DMS114 treated with DMSO at 0.1 percent for 48 hours (cell line): ENCODE measurements around the gene TM4SF5.

Source experiments
- DNase-seq: peaks from one replicate; lab custom pipeline; 2025; ENCODE audit not compliant: unreplicated experiment; lab: John Stamatoyannopoulos, UW

Gene TM4SF5

DNA sequence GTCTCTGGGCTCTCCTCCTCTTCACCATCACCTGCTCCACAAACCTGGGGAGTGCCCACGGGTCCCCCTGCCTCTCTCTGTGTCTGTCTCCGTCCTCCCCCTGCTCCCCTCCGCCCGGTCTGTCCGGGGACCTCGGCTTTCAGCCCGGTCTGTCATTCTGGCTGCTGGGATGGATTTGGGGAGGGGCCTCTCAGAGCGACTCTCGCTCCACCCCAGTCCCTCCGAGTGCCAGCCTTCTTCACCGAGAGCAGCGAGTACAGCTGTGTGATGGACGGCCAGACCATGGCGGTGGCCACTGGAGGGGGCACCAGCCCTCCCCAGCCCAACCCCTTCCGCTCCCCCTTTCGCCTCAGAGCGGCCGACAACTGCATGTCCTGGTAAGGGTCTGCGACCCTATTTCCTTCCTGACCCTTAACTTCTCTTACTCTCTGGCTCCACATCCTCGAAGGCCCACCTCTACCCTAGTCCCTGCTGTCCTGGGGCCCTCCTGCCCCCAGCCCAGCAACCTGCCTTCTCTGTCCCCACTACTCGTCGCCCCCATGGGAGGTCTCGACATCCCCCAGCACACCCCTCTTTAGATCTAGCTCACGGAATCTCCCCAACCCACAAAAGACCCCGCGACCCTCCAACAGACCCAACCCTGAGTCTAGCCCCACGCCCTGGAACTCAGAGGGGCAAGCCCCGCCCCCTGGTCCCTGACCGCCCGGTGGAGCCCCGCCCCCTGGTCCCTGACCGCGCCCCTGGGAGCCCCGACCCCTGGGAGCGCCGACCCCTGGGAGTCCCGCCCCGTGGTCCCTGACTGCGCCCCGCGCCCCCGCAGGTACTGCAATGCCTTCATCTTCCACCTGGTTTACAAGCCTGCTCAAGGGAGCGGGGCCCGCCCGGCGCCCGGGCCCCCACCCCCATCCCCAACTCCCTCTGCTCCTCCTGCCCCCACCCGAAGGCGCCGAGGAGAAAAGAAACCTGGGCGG lies 26.4 kb upstream of the TM4SF5 start:
- DNase-seq: no peak

DNA sequence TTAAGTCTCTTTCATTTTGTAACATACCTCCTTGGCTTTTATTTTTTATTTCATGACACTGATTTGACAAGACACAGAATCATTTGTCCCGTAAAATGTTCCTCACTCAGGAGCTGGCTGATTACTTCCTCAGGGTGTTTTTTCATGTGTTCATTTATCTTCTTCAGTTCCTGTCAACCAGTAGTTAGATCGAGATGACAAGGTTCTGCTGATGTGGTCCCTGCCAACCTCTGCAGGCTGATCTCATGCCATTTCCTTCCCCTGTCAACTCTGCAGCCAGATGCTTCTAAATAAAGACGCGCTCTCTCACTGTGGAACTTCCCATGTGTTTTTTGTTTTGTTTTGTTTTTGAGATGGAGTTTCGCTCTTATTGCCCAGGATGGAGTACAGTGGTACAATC lies 23.8 kb upstream of the TM4SF5 start:
- no peak for DNase-seq

DNA sequence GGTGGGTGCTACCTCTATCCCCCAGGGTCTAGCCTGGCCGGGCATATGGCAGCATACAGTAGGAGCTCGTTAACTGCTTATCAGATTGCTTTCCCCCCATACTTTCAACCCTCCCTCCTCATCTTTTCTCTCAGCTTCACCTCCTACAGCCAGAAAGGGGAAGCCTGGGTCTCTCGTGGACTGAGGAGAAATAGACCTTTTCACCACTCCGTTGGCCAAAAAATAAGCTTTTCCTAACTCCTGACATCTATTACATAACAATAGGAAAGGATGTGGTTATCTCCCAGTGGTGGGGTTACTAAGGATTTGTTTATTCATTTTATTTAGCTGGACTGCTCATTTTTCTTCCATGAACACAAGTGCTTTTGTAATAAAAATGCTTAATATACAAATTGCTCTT lies 23.0 kb upstream of the TM4SF5 start:
- DNase-seq: no peak

DNA sequence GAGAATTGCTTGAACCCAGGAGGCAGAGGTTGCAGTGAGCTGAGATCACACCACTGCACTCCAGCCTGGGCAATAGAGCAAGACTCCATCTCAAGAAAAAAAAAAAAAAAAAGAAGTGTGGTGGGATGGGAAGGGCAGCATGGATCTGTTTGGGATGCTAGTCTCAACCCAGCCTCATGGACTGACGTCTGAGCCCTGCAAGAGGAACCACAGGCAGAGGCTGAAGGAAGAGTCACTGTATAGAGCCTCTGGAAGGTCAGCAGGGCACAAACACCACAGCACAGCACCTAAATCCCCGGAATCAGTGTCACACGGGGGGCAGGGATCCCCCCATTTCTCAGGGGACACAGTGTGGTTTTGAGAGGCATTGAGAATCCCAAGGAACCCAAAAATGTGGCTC lies 21.1 kb upstream of the TM4SF5 start:
- no peak for DNase-seq

DNA sequence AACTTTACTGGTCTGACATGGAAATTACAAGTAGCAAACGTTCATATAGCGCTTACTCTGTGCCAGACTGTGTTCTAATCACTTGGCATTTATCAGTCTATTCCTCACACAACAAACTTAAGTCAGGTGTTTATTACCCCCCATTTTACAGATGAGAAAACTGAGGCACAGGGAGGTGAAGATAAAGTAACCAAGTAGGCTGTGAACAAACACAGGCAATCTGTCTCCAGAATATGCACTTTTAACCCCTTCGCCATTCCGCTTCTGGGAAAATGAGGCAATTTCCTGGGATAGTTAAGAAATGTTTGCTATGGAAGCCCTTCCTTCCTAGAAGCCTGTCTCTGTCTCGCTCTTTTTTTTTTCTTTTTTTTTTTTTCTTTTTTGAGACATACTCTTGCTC lies 19.8 kb upstream of the TM4SF5 start:
- DNase-seq: no peak

DNA sequence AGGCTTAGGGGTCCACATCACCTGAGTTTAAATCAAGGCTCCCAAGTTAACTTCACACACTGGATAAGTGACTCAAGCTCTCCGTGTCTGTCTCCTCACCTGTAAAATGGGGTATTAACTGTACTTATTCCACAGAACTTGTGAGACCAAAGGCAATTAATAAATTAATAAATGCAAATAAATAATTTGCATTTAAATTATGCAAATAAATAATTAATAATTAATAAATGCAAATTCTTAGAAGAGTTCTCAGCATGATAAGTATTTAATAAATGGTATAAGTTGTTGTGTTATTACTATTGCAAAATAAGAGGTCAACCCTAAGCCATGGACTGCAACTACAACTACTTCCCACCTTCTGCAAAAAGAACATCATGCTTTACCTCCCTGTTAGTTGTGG lies 18.3 kb upstream of the TM4SF5 start:
- no peak for DNase-seq

DNA sequence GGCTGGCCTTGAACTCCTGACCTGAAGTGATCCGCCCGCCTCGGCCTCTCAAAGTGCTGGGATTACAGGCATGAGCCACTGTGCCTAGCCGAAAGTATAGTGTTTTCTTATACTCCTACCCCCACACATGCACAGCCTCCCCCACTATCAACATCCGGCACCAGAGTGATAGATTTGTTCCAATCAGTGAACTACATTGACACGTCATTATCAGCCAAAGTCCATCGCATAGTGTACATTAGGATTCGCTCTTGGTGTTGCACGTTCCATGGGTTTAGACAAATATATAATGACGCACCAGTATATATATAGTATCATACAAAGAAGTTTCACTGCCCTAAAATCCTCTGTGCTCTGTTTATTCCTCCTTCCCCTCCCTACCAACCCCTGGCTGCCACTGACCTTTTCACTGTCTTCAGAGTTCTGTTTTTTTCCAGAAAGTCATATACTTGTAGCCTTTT lies 11.9 kb upstream of the TM4SF5 start:
- no peak for DNase-seq

DNA sequence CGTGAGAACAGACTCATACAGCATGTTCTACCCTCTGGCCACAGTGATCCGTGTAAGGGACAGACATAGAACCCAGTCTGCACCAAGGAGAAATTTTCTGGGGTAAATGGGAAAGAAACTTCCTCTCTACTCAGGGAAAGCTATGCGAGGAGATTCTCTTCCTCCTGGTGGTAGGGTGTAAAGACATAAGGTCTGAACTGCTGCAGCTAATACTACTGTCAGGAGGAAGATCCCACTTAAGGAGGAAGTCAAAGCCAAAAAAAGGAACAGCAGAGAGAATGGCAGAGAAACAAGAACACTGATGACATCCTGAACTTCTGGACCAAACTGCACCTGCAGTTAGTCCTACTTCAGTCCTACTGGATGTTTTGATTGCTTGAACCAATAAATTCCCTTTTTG lies 7.1 kb upstream of the TM4SF5 start:
- DNase-seq: no peak

GRCh38 chr17:4766201-4766600 lies 5.5 kb upstream of the TM4SF5 start:
- DNase-seq: no peak

DNA sequence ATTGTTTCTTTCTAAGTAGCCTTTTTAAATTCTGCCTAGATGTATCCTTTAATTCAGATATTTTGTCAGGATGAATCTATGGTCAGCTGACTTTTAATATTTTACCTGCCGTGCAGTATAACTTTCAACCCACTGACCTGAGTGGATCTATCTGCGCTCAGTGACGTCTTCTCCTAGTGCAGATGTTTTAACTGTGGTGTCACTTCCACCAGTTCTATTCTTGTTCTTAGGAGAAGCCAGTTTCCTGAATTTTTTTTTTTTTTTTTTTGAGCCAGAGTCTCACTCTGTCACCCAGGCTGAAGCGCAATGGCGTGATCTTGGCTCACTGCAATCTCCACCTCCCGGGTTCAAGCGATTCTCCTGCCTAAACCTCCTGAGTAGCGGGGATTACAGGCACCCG lies 5.0 kb upstream of the TM4SF5 start:
- no peak for DNase-seq

DNA sequence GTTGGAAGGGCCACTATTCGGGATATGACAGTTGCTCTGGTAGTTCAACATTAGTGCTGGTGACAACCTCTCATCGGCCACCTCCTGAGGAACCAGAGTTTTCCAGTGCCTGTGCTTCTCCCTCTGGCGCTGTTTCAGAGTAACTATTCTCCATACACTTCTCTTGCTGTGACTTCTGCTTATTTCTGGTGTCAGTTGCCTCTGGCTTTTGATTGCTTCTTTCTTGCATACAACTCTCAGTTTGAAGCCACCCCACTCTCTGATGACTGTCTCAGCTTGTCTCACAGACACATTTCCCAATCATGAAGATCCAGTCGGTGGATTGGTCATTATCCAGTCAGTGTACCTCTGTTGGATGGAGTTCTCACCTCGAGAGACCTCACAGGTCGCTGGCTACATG lies 3.4 kb upstream of the TM4SF5 start:
- DNase-seq: no peak

- no peak for DNase-seq
Measured at GRCh38 chr17:4769628-4770027, 2.1 kb upstream of the TM4SF5 start.

DNA sequence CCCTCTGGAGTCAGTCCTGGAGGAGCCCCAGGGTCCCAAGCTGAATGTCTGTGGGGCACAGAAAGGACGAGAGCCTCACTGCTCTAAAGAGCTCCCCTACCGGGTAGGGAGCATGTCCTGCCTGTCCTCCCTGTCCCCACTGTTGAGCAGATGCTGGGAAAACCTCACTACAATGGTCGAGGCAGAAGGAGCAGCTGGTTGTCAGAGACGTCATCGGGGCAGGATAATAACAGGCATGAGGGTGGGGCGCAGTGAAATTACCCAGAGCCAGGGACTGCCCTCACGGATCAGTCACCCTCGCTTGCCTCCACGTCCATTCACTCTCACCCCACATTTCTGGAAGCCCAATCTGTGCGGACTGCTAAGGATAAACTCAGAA lies 538 bp downstream of the TM4SF5 start:
- no peak for DNase-seq

- DNase-seq: no peak
Measured at GRCh38 chr17:4777969-4778760, 6.5 kb downstream of the TM4SF5 start.

DNA sequence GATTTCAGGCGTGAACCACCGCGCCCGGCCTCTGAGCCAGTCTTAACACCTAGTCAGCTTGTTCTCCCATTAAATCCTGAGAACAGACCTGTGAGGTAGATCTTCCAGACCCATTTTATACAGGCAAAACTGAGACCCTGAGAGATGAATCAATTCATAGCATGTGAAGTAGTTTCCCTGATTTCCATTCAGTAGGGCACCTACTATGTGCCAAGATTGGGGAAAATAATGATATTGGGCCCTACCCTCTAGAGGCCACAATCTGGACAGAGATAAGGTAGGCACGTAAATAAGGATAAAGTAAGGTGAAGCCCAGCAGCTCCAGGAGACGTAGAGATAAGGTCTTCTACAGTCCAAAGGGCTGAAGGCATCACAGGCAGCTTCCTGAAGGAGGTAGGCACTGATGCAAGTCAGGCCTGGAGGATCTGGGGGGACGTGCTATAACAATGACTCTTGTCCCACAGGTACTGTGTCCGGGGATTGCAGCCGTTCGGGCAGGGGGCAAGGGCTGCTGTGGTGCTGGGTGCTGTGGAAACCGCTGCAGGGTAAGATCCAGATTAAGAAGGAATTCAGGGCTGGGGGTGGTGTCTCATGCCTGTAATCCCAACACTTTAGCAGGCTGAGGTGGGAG lies 8.8 kb downstream of the TM4SF5 start:
- DNase-seq: no peak

DNA sequence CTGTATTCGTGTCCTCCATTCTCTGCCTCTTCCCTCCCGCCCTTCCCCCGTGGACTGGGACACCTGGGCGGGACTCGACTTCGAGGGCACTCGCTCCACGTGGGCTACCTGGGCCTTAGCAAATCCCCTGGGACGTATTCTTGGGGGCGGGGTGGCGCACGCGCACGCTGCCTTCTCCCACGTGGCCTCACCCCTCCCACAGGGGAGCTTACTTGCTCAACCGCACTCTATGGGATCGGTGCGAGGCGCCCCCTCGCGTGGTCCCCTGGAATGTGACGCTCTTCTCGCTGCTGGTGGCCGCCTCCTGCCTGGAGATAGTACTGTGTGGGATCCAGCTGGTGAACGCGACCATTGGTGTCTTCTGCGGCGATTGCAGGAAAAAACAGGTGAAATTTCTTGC lies 11.0 kb downstream of the TM4SF5 start:
- no peak for DNase-seq

- DNase-seq: no peak
Measured at GRCh38 chr17:4785311-4786105, 13.8 kb downstream of the TM4SF5 start.

DNA sequence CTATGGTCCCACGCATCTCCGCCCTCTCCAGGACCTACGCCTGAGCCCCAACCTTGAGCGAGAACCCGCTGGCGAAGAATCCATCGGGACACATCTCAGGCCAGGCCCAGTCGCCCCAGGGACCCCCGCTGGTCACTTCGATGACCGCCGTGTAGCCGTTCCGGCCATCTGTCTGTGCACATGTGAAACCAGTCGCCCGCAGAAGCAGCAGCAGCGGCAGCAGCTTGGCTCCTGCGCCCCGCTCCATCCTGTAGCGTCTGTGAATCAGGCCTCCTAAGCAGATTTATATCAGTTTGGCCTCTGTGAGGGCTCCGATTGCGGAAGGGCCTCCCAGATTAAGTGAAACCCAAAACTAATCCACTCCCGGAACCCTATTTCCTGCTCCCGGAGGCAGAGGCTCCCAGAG lies 14.4 kb downstream of the TM4SF5 start, which contains the start of gene VMO1:
TSS of gene VMO1 (minus strand) at position 259 of the 406 bp plus-strand sequence. CDS start at position 247, 12 bp downstream.
- DNase-seq: no peak

DNA sequence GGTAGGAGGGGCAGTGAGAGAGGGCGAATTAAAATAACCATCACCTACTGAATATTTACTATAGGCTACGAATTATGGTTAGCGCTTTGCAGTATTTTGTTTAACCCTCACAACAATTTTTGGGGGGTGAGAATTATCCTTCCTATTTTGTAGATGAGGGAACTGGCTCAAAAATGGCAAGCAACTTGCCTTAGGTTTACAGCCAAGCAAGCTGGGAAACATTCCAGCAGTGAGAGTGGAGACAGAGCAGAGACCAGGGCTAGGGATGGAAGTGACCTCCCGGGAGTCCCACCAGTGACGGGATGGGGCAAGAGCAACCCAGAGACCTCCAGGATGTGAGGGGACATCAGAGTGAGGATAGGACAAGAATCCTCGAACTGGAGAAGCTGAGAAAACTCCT lies 14.8 kb downstream of the TM4SF5 start:
- no peak for DNase-seq

- no peak for DNase-seq
Measured at GRCh38 chr17:4788159-4788806, 16.6 kb downstream of the TM4SF5 start.
